Fibroblast of skin of right quadriceps (primary cell): ENCODE measurements around the gene ANKS1A.
"Not testable (repeated sequence)": the region's sequence is repeated elsewhere in the genome, so short reads cannot be mapped to it uniquely, and the experiment has no call there.

Experiments
- DNase-seq: peaks from one replicate; pipeline ENCODE4 v3.0.0-alpha.2; 2013

The ANKS1A gene

DNA sequence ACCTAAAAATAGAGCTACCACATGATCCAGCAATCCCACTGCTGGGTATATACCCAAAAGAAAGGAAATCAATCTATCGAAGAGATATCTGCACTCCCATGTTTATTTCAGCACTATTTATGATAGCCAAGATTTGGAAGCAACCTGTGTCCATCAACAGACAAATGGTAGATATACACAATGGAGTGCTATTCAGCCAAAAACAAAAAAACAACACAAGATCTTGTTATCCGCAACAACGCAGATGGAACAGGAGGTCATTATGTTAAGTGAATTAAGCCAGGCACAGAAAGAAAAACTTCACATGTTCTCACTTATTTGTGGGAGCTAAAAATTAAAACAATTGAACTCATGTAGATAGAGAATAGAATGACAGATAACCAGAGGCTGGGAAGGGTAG, 249.1 kb downstream of the ANKS1A start:
- not testable (repeated sequence) for DNase-seq

GRCh38 chr6:35139470-35139869, 250.4 kb downstream of the ANKS1A start:
- DNase-seq, result no peak

DNA sequence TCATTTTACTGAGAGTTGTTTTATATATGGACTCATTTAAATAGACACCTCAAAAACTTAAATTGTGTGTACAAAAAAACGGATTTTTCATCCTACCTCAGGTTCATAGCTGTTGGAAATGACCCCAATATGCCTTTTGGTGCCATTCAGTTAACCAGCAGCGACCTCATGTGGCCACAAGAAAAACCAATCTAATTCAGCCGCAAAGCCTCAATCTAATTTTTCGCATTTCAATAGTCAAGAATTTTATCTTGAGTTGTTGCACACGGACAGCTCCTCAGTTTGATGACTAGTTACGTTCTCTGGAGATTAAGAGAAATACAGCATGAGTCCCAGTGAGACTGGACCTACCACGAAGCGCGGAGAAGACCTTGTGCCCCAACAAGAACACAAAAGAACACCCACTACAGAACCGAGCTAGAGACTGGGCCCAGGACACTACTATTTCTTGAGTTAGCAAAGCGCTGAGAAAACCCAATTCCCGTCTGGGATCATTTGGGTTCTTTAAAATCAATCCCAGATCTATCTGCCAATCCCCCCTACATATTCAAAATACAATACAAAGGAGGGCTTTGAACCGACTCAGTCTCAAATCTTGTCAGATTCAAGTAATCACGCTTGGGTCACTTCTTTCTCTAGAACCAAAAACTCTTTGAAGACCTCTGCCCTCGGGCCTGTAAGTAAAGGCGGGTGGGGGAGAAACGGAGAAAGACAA, 251.0 kb downstream of the ANKS1A start:
- peak; percentile 75 for DNase-seq

- DNase-seq, result no peak
These were observed 251.6 kb downstream of the ANKS1A start for GRCh38 chr6:35140639-35141006.
